HEK293 (cell line): ENCODE measurements around the gene EIF4E1B.

Experiments used
- CTCF ChIA-PET: fragments of 350-600 bp; formaldehyde crosslinking; extraction: SDS; loops from one replicate; lab custom pipeline; 2021; ENCODE audit warnings: antibody characterized with exemption; lab: Yijun Ruan, JAX
- POLR2A ChIA-PET: fragments of 300-600 bp; formaldehyde crosslinking; extraction: SDS; loops from one replicate; lab custom pipeline; 2020; ENCODE audit warnings: antibody characterized with exemption, inconsistent platforms; lab: Yijun Ruan, JAX
- H3K27ac ChIP-seq: fragments of 200-500 bp; sonication (Bioruptor generic); 2 replicates; pipeline ENCODE4 v1.5.1; 2014; ENCODE audit warnings: low read depth, low read length, control low read depth, inconsistent platforms; ENCODE audit errors: extremely low read depth
- H3K36me3 ChIP-seq, 2 experiments: fragments of 200-500 bp in 1 of 2; sonication (Bioruptor generic) in 1 of 2; 1 replicate in 1 of 2; 2 replicates in 1 of 2; pipeline ENCODE4 v1.5.1; 2014 to 2017; ENCODE audit warnings: inconsistent platforms in 2 of 2, low read length in 2 of 2; ENCODE audit not compliant: control insufficient read depth in 2 of 2, insufficient read depth in 1 of 2
- H3K4me1 ChIP-seq: fragments of 200-500 bp; sonication (Bioruptor generic); 2 replicates; pipeline ENCODE4 v1.5.1; 2014; ENCODE audit warnings: mild to moderate bottlenecking, low read length, inconsistent platforms; ENCODE audit not compliant: control insufficient read depth, insufficient read depth
- H3K4me3 ChIP-seq: 2 replicates; pipeline ENCODE4 v1.5.1; 2011; ENCODE audit warnings: low read depth, mild to moderate bottlenecking, control low read depth, low read length, moderate library complexity
- H3K9me3 ChIP-seq: fragments of 200-500 bp; sonication (Bioruptor generic); 2 replicates; pipeline ENCODE4 v1.5.1; 2014; ENCODE audit warnings: low read depth, low read length, inconsistent platforms; ENCODE audit not compliant: control insufficient read depth, insufficient read depth
- GLIS1 ChIP-seq: fragments of 450-650 bp; formaldehyde crosslinking; IDR thresholded peaks from 2 replicates; pipeline ENCODE4 v1.5.1; 2016; ENCODE audit warnings: missing biosample characterization, missing genetic modification characterization
- GLIS2 ChIP-seq: fragments of 450-650 bp; formaldehyde crosslinking; IDR thresholded peaks from 2 replicates; pipeline ENCODE4 v1.5.1; 2016; ENCODE audit warnings: missing biosample characterization, missing genetic modification characterization
- KLF1 ChIP-seq: fragments of 450-650 bp; formaldehyde crosslinking; IDR thresholded peaks from 2 replicates; pipeline ENCODE4 v1.5.1; 2016; ENCODE audit warnings: missing biosample characterization, missing genetic modification characterization
- KLF9 ChIP-seq: fragments of 450-650 bp; formaldehyde crosslinking; IDR thresholded peaks from 2 replicates; pipeline ENCODE4 v1.5.1; 2016; ENCODE audit warnings: missing biosample characterization, missing genetic modification characterization, low read depth
- MYNN ChIP-seq: fragments of 450-650 bp; formaldehyde crosslinking; IDR thresholded peaks from 2 replicates; pipeline ENCODE4 v1.5.1; 2016; ENCODE audit warnings: missing biosample characterization, missing genetic modification characterization, borderline replicate concordance
- RBAK ChIP-seq: fragments of 450-650 bp; formaldehyde crosslinking; IDR thresholded peaks from 2 replicates; pipeline ENCODE4 v1.5.1; 2016; ENCODE audit warnings: missing biosample characterization, missing genetic modification characterization
- TCF7L2 ChIP-seq: IDR thresholded peaks from 2 replicates; pipeline ENCODE4 v1.6.1; 2011; ENCODE audit warnings: low read depth, mild to moderate bottlenecking, inconsistent platforms, low read length, moderate library complexity, borderline replicate concordance
- ZNF146 ChIP-seq: fragments of 450-650 bp; formaldehyde crosslinking; IDR thresholded peaks from 2 replicates; pipeline ENCODE4 v1.5.1; 2016; ENCODE audit warnings: missing biosample characterization, missing genetic modification characterization
- ZNF2 ChIP-seq: fragments of 450-650 bp; formaldehyde crosslinking; IDR thresholded peaks from 2 replicates; pipeline ENCODE4 v1.5.1; 2016; ENCODE audit warnings: missing biosample characterization, missing genetic modification characterization
- ZNF354C ChIP-seq: fragments of 450-650 bp; formaldehyde crosslinking; IDR thresholded peaks from 2 replicates; pipeline ENCODE4 v1.5.1; 2016; ENCODE audit warnings: missing biosample characterization, missing genetic modification characterization, low read depth, borderline replicate concordance
- ZNF366 ChIP-seq: fragments of 450-650 bp; formaldehyde crosslinking; conservative IDR thresholded peaks from 2 replicates; pipeline ENCODE4 v1.5.1; 2016; ENCODE audit warnings: missing biosample characterization, missing genetic modification characterization
- ZNF37A ChIP-seq: fragments of 450-650 bp; IDR thresholded peaks from 2 replicates; pipeline ENCODE4 v1.5.1; 2018; ENCODE audit warnings: missing biosample characterization, missing genetic modification characterization
- ZNF785 ChIP-seq: fragments of 450-650 bp; formaldehyde crosslinking; IDR thresholded peaks from 2 replicates; pipeline ENCODE4 v1.5.1; 2016; ENCODE audit warnings: missing biosample characterization, missing genetic modification characterization
- ZNF792 ChIP-seq: fragments of 450-650 bp; formaldehyde crosslinking; IDR thresholded peaks from 2 replicates; pipeline ENCODE4 v1.5.1; 2016; ENCODE audit warnings: missing biosample characterization, missing genetic modification characterization
- ZNF837 ChIP-seq: fragments of 450-650 bp; formaldehyde crosslinking; IDR thresholded peaks from 2 replicates; pipeline ENCODE4 v1.5.1; 2016; ENCODE audit warnings: missing biosample characterization, missing genetic modification characterization
- ZSCAN16 ChIP-seq: fragments of 450-650 bp; formaldehyde crosslinking; IDR thresholded peaks from 2 replicates; pipeline ENCODE4 v1.5.1; 2016; ENCODE audit warnings: missing biosample characterization, missing genetic modification characterization
- TF ChIP-seq, protein P1 (sequence below): fragments of 450-650 bp; formaldehyde crosslinking; IDR thresholded peaks from 2 replicates; pipeline ENCODE4 v1.5.1; 2016; ENCODE audit warnings: missing biosample characterization, missing genetic modification characterization, low read depth
- TF ChIP-seq, protein P2 (sequence below): fragments of 450-650 bp; formaldehyde crosslinking; optimal IDR thresholded peaks from 2 replicates; pipeline ENCODE3; 2016; ENCODE audit warnings: missing biosample characterization, mild to moderate bottlenecking, missing genetic modification characterization
- TF ChIP-seq, protein P3 (sequence below): IDR thresholded peaks from 2 replicates; pipeline ENCODE4 v1.6.1; 2011; ENCODE audit warnings: mild to moderate bottlenecking, low read depth, low read length, borderline replicate concordance
- TF ChIP-seq, protein P4 (sequence below): fragments of 450-650 bp; formaldehyde crosslinking; IDR thresholded peaks from 2 replicates; pipeline ENCODE4 v1.5.1; 2016; ENCODE audit warnings: missing biosample characterization, missing genetic modification characterization
- TF ChIP-seq, protein P5 (sequence below): fragments of 450-650 bp; formaldehyde crosslinking; IDR thresholded peaks from 2 replicates; pipeline ENCODE4 v1.5.1; 2016; ENCODE audit warnings: missing biosample characterization, missing genetic modification characterization
- TF ChIP-seq, protein P6 (sequence below): sonication (generic); formaldehyde crosslinking; IDR thresholded peaks from 2 replicates; pipeline ENCODE4 v1.8.1; 2022; ENCODE audit warnings: mild to moderate bottlenecking, moderate library complexity, missing genetic modification reagents
- TF ChIP-seq, protein P7 (sequence below): fragments of 450-650 bp; formaldehyde crosslinking; IDR thresholded peaks from 2 replicates; pipeline ENCODE4 v1.5.1; 2016; ENCODE audit warnings: missing biosample characterization, missing genetic modification characterization

The EIF4E1B gene

DNA sequence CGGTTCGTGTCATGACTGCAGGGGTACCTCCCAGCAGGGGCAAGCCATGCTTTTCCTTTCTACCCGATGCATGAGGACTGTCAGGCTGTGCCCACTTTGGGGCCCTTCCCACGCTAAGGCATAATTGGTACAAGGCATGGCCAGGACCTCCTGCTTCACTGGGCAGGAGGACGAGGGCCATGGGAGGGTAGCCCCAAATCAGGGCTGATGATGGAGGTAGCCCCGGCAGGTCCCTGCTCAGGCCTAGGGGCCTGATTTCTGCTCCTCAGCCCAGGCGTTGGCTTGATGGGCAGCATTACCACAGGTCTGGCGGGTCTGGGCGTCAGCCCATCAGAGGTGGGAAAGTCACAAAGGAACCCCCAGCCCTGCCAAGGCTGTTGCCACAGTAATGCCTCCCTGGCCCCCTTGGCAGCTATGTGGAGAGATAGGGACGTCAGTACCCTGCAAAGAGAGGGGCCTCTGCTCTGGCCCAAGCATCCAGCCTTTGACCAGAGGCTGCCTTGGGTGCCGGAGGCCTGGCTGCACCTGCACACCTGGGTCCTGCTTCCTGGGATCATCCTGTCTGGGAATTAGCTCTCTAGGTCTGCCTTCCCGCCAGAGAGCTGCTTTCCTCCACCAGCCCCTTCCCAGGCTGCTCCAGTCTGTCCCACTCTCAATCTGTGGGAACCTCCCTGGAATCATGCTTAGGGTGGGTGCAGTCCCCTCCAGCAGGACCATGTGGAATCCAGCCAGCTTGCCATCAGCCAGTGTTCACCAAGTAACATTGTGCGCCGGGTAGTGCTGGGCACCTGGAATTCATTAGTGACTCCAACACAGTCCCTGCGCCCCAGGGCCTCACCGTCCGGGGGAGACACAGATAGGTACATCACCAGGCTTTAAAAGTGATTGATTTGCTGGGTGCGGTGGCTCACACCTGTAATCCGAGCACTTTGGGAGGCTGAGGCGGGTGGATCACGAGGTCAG is 32.2 kb downstream of the EIF4E1B start:
- Histone ChIP-seq H3K36me3 (no peaks in the 10 kb centered on the region), H3K27ac (no peak overlapping the region), H3K9me3 (no peaks in the 10 kb centered on the region), H3K4me3 (no peak overlapping the region), H3K4me1 (no peaks in the 10 kb centered on the region)
- TF ChIP-seq RBAK (tag by site-specific recombination) (no peak), GLIS1 (tag by site-specific recombination) (no peak)
- TF ChIP-seq, protein P1, sequence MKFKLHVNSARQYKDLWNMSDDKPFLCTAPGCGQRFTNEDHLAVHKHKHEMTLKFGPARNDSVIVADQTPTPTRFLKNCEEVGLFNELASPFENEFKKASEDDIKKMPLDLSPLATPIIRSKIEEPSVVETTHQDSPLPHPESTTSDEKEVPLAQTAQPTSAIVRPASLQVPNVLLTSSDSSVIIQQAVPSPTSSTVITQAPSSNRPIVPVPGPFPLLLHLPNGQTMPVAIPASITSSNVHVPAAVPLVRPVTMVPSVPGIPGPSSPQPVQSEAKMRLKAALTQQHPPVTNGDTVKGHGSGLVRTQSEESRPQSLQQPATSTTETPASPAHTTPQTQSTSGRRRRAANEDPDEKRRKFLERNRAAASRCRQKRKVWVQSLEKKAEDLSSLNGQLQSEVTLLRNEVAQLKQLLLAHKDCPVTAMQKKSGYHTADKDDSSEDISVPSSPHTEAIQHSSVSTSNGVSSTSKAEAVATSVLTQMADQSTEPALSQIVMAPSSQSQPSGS (tag by site-specific recombination): no peak
- POLR2A ChIA-PET: no interaction called here
- CTCF ChIA-PET: interaction anchor here (0.6 to 3.2 kb wide), 2 partner anchors 11 to 409 kb away, joined by 3 to 23 read pairs; no protein-coding TSS in a partner anchor

DNA sequence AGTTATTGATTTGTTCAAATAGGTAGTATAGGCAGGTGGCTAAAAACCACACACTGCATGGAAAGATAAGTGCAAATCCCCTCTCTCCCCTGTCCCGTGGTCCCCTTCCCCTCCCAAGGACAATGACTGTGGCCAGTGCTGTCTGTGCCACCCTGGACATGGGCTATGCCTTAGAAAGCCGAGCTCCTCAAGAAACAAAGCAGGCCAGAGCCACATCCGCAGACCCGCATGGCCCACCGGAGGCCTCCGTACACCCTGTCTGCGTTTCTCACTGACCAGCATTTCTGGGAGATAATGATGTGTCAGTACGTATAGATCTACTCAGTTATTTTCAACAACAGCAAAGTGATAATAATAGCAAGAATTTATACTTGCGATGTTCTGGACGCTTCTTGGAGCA is 33.1 kb downstream of the EIF4E1B start:
- ChIA-PET POLR2A (no interaction called here), CTCF (interaction anchor here (0.8 to 1.0 kb wide), 2 partner anchors 194 to 295 kb away, joined by 3 read pairs; no protein-coding TSS in a partner anchor)
- Histone ChIP-seq H3K9me3 (no peaks in the 10 kb centered on the region), H3K27ac (no peak overlapping the region), H3K4me1 (no peaks in the 10 kb centered on the region), H3K4me3 (no peak overlapping the region), H3K36me3 (no peaks in the 10 kb centered on the region)
- no peak for TF ChIP-seq ZNF2 (tag by site-specific recombination)
- TF ChIP-seq MYNN (tag by site-specific recombination): no peak
- TF ChIP-seq ZNF792 (tag by site-specific recombination): no peak
- TF ChIP-seq, protein P2, sequence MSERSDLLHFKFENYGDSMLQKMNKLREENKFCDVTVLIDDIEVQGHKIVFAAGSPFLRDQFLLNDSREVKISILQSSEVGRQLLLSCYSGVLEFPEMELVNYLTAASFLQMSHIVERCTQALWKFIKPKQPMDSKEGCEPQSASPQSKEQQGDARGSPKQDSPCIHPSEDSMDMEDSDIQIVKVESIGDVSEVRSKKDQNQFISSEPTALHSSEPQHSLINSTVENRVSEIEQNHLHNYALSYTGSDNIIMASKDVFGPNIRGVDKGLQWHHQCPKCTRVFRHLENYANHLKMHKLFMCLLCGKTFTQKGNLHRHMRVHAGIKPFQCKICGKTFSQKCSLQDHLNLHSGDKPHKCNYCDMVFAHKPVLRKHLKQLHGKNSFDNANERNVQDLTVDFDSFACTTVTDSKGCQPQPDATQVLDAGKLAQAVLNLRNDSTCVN (tag by site-specific recombination): no peak
- no peak for TF ChIP-seq ZNF366 (tag by site-specific recombination)
- TF ChIP-seq, protein P3, sequence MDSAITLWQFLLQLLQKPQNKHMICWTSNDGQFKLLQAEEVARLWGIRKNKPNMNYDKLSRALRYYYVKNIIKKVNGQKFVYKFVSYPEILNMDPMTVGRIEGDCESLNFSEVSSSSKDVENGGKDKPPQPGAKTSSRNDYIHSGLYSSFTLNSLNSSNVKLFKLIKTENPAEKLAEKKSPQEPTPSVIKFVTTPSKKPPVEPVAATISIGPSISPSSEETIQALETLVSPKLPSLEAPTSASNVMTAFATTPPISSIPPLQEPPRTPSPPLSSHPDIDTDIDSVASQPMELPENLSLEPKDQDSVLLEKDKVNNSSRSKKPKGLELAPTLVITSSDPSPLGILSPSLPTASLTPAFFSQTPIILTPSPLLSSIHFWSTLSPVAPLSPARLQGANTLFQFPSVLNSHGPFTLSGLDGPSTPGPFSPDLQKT: no peak
- TF ChIP-seq GLIS2 (tag by site-specific recombination): no peak
- TF ChIP-seq, protein P4, sequence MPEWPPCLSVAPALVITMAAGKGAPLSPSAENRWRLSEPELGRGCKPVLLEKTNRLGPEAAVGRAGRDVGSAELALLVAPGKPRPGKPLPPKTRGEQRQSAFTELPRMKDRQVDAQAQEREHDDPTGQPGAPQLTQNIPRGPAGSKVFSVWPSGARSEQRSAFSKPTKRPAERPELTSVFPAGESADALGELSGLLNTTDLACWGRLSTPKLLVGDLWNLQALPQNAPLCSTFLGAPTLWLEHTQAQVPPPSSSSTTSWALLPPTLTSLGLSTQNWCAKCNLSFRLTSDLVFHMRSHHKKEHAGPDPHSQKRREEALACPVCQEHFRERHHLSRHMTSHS (tag by site-specific recombination): no peak
- TF ChIP-seq ZNF354C (tag by site-specific recombination): no peak
- no peak for TF ChIP-seq KLF1
- TF ChIP-seq, protein P5, sequence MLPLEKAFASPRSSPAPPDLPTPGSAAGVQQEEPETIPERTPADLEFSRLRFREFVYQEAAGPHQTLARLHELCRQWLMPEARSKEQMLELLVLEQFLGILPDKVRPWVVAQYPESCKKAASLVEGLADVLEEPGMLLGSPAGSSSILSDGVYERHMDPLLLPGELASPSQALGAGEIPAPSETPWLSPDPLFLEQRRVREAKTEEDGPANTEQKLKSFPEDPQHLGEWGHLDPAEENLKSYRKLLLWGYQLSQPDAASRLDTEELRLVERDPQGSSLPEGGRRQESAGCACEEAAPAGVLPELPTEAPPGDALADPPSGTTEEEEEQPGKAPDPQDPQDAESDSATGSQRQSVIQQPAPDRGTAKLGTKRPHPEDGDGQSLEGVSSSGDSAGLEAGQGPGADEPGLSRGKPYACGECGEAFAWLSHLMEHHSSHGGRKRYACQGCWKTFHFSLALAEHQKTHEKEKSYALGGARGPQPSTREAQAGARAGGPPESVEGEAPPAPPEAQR (tag by site-specific recombination): no peak
- TF ChIP-seq ZNF37A (tag by site-specific recombination): no peak
- TF ChIP-seq ZNF785: no peak
- TF ChIP-seq ZSCAN16 (tag by site-specific recombination): no peak
- no peak for TF ChIP-seq ZNF837 (tag by site-specific recombination)
- no peak for TF ChIP-seq TCF7L2
- no peak for TF ChIP-seq ZNF146 (tag by site-specific recombination)
- no peak for TF ChIP-seq KLF9 (tag by site-specific recombination)
- TF ChIP-seq, protein P6, sequence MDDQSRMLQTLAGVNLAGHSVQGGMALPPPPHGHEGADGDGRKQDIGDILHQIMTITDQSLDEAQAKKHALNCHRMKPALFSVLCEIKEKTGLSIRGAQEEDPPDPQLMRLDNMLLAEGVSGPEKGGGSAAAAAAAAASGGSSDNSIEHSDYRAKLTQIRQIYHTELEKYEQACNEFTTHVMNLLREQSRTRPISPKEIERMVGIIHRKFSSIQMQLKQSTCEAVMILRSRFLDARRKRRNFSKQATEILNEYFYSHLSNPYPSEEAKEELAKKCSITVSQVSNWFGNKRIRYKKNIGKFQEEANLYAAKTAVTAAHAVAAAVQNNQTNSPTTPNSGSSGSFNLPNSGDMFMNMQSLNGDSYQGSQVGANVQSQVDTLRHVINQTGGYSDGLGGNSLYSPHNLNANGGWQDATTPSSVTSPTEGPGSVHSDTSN (CRISPR knock-in tag): no peak
- TF ChIP-seq, protein P7, sequence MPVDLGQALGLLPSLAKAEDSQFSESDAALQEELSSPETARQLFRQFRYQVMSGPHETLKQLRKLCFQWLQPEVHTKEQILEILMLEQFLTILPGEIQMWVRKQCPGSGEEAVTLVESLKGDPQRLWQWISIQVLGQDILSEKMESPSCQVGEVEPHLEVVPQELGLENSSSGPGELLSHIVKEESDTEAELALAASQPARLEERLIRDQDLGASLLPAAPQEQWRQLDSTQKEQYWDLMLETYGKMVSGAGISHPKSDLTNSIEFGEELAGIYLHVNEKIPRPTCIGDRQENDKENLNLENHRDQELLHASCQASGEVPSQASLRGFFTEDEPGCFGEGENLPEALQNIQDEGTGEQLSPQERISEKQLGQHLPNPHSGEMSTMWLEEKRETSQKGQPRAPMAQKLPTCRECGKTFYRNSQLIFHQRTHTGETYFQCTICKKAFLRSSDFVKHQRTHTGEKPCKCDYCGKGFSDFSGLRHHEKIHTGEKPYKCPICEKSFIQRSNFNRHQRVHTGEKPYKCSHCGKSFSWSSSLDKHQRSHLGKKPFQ (tag by site-specific recombination): no peak
